ENCODE data around the gene MYBPH. TPM values are rescaled to one million over a fixed set of nuclear protein-coding genes. Genes with fewer than 3 reads are reported as not detected.

The MYBPH gene
- total and polyA plus RNA-seq, 2 donors (not counting 1 experiment from before 2014, with no cell fraction given) = not detected

- no peak for DNase-seq
- ATAC-seq (ENCODE audit: low read depth) = no peak
- Histone ChIP-seq H3K4me1 (ENCODE audit: control insufficient read depth in 2 of 2, insufficient read depth in 2 of 2, low read length in 2 of 2) (no peaks in the 10 kb centered on the region), H3K27ac (ENCODE audit: low read length in 2 of 2) (no peak overlapping the region), H3K36me3 (replicated peaks in 1 of 2; ENCODE audit: control extremely low read depth in 1 of 2, control insufficient read depth in 1 of 2, extremely low read depth in 1 of 2, insufficient read depth in 2 of 2, low read length in 1 of 2) (no peaks in the 10 kb centered on the region), H3K4me2 (replicated peaks; ENCODE audit: low read depth, low read length, poor library complexity, severe bottlenecking) (no peak overlapping the region), H4K20me1 (ENCODE audit: control insufficient read depth, insufficient read depth, low read length, poor library complexity, severe bottlenecking) (no peaks in the 10 kb centered on the region), H3K9ac (ENCODE audit: low read length) (no peak overlapping the region), H2AFZ (ENCODE audit: insufficient read depth, low read depth, low read length, poor library complexity, severe bottlenecking) (no peak overlapping the region), H3K79me2 (ENCODE audit: control insufficient read depth, insufficient read depth, low read length) (no peaks in the 10 kb centered on the region), H3K9me3 (ENCODE audit: control extremely low read depth in 1 of 3, control insufficient read depth in 2 of 3, insufficient read depth in 1 of 3, low read length in 2 of 3) (no peaks in the 10 kb centered on the region), H3K27me3 (replicated peaks in 1 of 4; ENCODE audit: control extremely low read depth in 1 of 4, control insufficient read depth in 3 of 4, insufficient read depth in 4 of 4, low read length in 3 of 4) (peaks cover 0 to 9% (median 0%) of the 10 kb centered on the region in 4 experiments), H3K4me3 (ENCODE audit: control extremely low read depth in 1 of 5, extremely low read depth in 1 of 5, insufficient read depth in 1 of 5, low read depth in 2 of 5, low read length in 4 of 5) (no peak overlapping the region)
- Mint-ChIP-seq H3K4me1 (no peaks in the 10 kb centered on the region), H3K9me3 (ENCODE audit: insufficient read depth) (no peaks in the 10 kb centered on the region), H3K27ac (no peak overlapping the region), H3K27me3 (peaks cover 13% of the 10 kb centered on the region), H3K4me3 (no peak overlapping the region)
- 100% methylated on average over 2 of the region's 3 CpGs for WGBS (ENCODE audit: insufficient coverage)
- ChIA-PET POLR2A (no interaction called here), CTCF (interaction anchor here (1.3 to 9.5 kb wide), 3 partner anchors 171 to 490 kb away, joined by 3 to 135 read pairs (median 3); no protein-coding TSS in a partner anchor)
- TF ChIP-seq CTCF (IDR thresholded peaks at IDR 0.05) (no peak), EZH2 (IDR thresholded peaks at IDR 0.05; ENCODE audit: borderline replicate concordance, insufficient read depth, low read depth, low read length, poor library complexity, severe bottlenecking) (no peak)
- intact Hi-C loops (cut with micrococcal nuclease) = no loop called here
Observed at GRCh38 chr1:203211812-203212211, 36.2 kb upstream of the MYBPH start.

- H3K4me3 Mint-ChIP-seq = no peak overlapping the region
Observed at GRCh38 chr1:203210988-203211387, 35.4 kb upstream of the MYBPH start.

More at GRCh38 chr1:203210988-203211387, 35.4 kb upstream of the MYBPH start:
- Histone ChIP-seq H3K4me3 (ENCODE audit: control extremely low read depth in 1 of 5, extremely low read depth in 1 of 5, insufficient read depth in 1 of 5, low read depth in 2 of 5, low read length in 4 of 5) (no peak overlapping the region), H3K27me3 (replicated peaks in 1 of 4; ENCODE audit: control extremely low read depth in 1 of 4, control insufficient read depth in 3 of 4, insufficient read depth in 4 of 4, low read length in 3 of 4) (peaks cover 0 to under 1% (median 0%) of the 10 kb centered on the region in 4 experiments), H3K9ac (ENCODE audit: low read length) (no peak overlapping the region), H3K27ac (ENCODE audit: low read length in 2 of 2) (no peak overlapping the region), H3K9me3 (ENCODE audit: control extremely low read depth in 1 of 3, control insufficient read depth in 2 of 3, insufficient read depth in 1 of 3, low read length in 2 of 3) (no peaks in the 10 kb centered on the region), H3K4me1 (ENCODE audit: control insufficient read depth in 2 of 2, insufficient read depth in 2 of 2, low read length in 2 of 2) (no peaks in the 10 kb centered on the region), H2AFZ (ENCODE audit: insufficient read depth, low read depth, low read length, poor library complexity, severe bottlenecking) (no peak overlapping the region), H3K79me2 (ENCODE audit: control insufficient read depth, insufficient read depth, low read length) (no peaks in the 10 kb centered on the region), H3K36me3 (replicated peaks in 1 of 2; ENCODE audit: control extremely low read depth in 1 of 2, control insufficient read depth in 1 of 2, extremely low read depth in 1 of 2, insufficient read depth in 2 of 2, low read length in 1 of 2) (no peaks in the 10 kb centered on the region), H3K4me2 (replicated peaks; ENCODE audit: low read depth, low read length, poor library complexity, severe bottlenecking) (no peak overlapping the region), H4K20me1 (ENCODE audit: control insufficient read depth, insufficient read depth, low read length, poor library complexity, severe bottlenecking) (no peaks in the 10 kb centered on the region)
- Mint-ChIP-seq H3K27ac (no peak overlapping the region), H3K4me1 (no peaks in the 10 kb centered on the region), H3K27me3 (peaks cover 11% of the 10 kb centered on the region), H3K9me3 (ENCODE audit: insufficient read depth) (no peaks in the 10 kb centered on the region)
- ATAC-seq (ENCODE audit: low read depth) = no peak
- intact Hi-C loops (cut with micrococcal nuclease) = no loop called here
- DNase-seq = no peak
- TF ChIP-seq EZH2 (IDR thresholded peaks at IDR 0.05; ENCODE audit: borderline replicate concordance, insufficient read depth, low read depth, low read length, poor library complexity, severe bottlenecking) (no peak), CTCF (IDR thresholded peaks at IDR 0.05) (no peak)
- ChIA-PET CTCF (interaction anchor here (0.6 to 9.5 kb wide), 4 partner anchors 131 to 490 kb away, joined by 3 to 135 read pairs (median 4); no protein-coding TSS in a partner anchor), POLR2A (no interaction called here)

Measured in B cell (primary cell).